GM18507 (cell line): ENCODE data around the gene WBP1.
A peak's percentile ranks its signal among the peaks of the same experiment; 100 is the strongest.
"Not testable (repeated sequence)": the region's sequence is repeated elsewhere in the genome, so short reads cannot be mapped to it uniquely, and the experiment has no call there.

ENCODE experiments used
- DNase-seq: peaks from one replicate; pipeline ENCODE4 v3.0.0; 2011; ENCODE audit warnings: low read depth; ENCODE audit not compliant: insufficient read length; ENCODE audit errors: extremely low spot score
- FAIRE-seq: peaks from 2 replicates; lab custom pipeline; 2011; peaks lifted over from hg19 to GRCh38; lab: Jason Lieb, UNC

WBP1 gene

GRCh38 chr2:74458132-74458937 is at the start of gene WBP1:
Gene WBP1 (plus strand): TSS chr2:74458438. CDS start chr2:74458603, 165 bp downstream.
- DNase-seq (peak; percentile 88), FAIRE-seq (peak; percentile 99)

- DNase-seq (no peak), FAIRE-seq (no peak)
Observed at GRCh38 chr2:74413001-74413698, 45.1 kb upstream of the WBP1 start.

GRCh38 chr2:74414441-74414840 is 43.8 kb upstream of the WBP1 start:
- FAIRE-seq (no peak), DNase-seq (no peak)

GRCh38 chr2:74414881-74415761 is 43.1 kb upstream of the WBP1 start:
- FAIRE-seq (peak; percentile 57), DNase-seq (peak; percentile 28)

- no peak for FAIRE-seq
- no peak for DNase-seq
Observed at GRCh38 chr2:74415762-74416395, 42.4 kb upstream of the WBP1 start.

GRCh38 chr2:74416778-74417177 is 41.5 kb upstream of the WBP1 start:
- FAIRE-seq: no peak
- no peak for DNase-seq

GRCh38 chr2:74417197-74417596 is 41.0 kb upstream of the WBP1 start:
- FAIRE-seq (no peak), DNase-seq (no peak)

GRCh38 chr2:74417763-74418162 is 40.5 kb upstream of the WBP1 start:
- no peak for FAIRE-seq
- DNase-seq: no peak

- no peak for DNase-seq
- no peak for FAIRE-seq
Observed at GRCh38 chr2:74418312-74418711, 39.9 kb upstream of the WBP1 start.

- DNase-seq (no peak), FAIRE-seq (no peak)
Observed at GRCh38 chr2:74419345-74419744, 38.9 kb upstream of the WBP1 start.

GRCh38 chr2:74420006-74420405 is 38.2 kb upstream of the WBP1 start:
- no peak for FAIRE-seq
- DNase-seq: no peak

GRCh38 chr2:74420443-74421103 is 37.7 kb upstream of the WBP1 start:
- DNase-seq, FAIRE-seq: not testable (repeated sequence)

GRCh38 chr2:74421221-74421870 is 36.9 kb upstream of the WBP1 start, which contains the start of the genes C2orf81 and WDR54:
Gene C2orf81 (minus strand): TSS chr2:74421619. CDS start chr2:74421560, 59 bp downstream.
Gene WDR54 (plus strand): TSS chr2:74421730. CDS start chr2:74422154, 424 bp downstream.
- peak; percentile 93 for FAIRE-seq
- peak; percentile 93 for DNase-seq

GRCh38 chr2:74423231-74424095 is 34.8 kb upstream of the WBP1 start:
- no peak for FAIRE-seq
- DNase-seq: no peak

GRCh38 chr2:74424139-74424992 is 33.9 kb upstream of the WBP1 start:
- DNase-seq: no peak
- no peak for FAIRE-seq

GRCh38 chr2:74424995-74425406 is 33.2 kb upstream of the WBP1 start:
- no peak for FAIRE-seq
- DNase-seq: no peak

- FAIRE-seq (no peak), DNase-seq (no peak)
Observed at GRCh38 chr2:74425523-74425922, 32.7 kb upstream of the WBP1 start.
